CD4-positive, alpha-beta T cell treated with Interleukin-6 for 4 hours (primary cell): ENCODE measurements around the gene HDLBP.
"Not testable (repeated sequence)": the region's sequence is repeated elsewhere in the genome, so short reads cannot be mapped to it uniquely, and the experiment has no call there.

Experiments used
- DNase-seq: peaks from one replicate; pipeline ENCODE4 v3.0.0-alpha.2; 2020; ENCODE audit warnings: mixed read lengths

Gene HDLBP

GRCh38 chr2:241329669-241330615, 14.5 kb upstream of the HDLBP start:
- no peak for DNase-seq

GRCh38 chr2:241325257-241325656, 9.8 kb upstream of the HDLBP start:
- DNase-seq: no peak

- no peak for DNase-seq
These were observed 9.3 kb upstream of the HDLBP start for GRCh38 chr2:241324775-241325174.

GRCh38 chr2:241323778-241324177, 8.3 kb upstream of the HDLBP start:
- DNase-seq: no peak

- no peak for DNase-seq
These were observed 6.4 kb upstream of the HDLBP start for GRCh38 chr2:241321886-241322285.

- no peak for DNase-seq
These were observed 5.6 kb upstream of the HDLBP start for GRCh38 chr2:241321033-241321432.

GRCh38 chr2:241320394-241320793, 4.9 kb upstream of the HDLBP start:
- DNase-seq: no peak

- not testable (repeated sequence) for DNase-seq
These were observed 3.4 kb upstream of the HDLBP start for GRCh38 chr2:241318830-241319229.

GRCh38 chr2:241317391-241317790, 1.9 kb upstream of the HDLBP start:
- DNase-seq: no peak

- no peak for DNase-seq
These were observed 1.4 kb upstream of the HDLBP start for GRCh38 chr2:241316825-241317224.

- peak; percentile 79 for DNase-seq
These were observed 583 bp upstream of the HDLBP start, which contains the start of gene SEPTIN2 for GRCh38 chr2:241315879-241316631. TSS of gene SEPTIN2 (plus strand) at chr2:241315925. CDS start at chr2:241324233, 8,308 bp downstream.

- no peak for DNase-seq
These were observed 1.0 kb downstream of the HDLBP start for GRCh38 chr2:241314226-241315092.

- DNase-seq: no peak
These were observed 1.9 kb downstream of the HDLBP start for GRCh38 chr2:241313543-241314095.

GRCh38 chr2:241312082-241312481, 3.4 kb downstream of the HDLBP start:
- DNase-seq: no peak

GRCh38 chr2:241310917-241311566, 4.4 kb downstream of the HDLBP start:
- DNase-seq: no peak

GRCh38 chr2:241309684-241310117, 5.8 kb downstream of the HDLBP start:
- DNase-seq: peak; percentile 85

GRCh38 chr2:241308832-241309500, 6.5 kb downstream of the HDLBP start:
- no peak for DNase-seq

- no peak for DNase-seq
These were observed 7.2 kb downstream of the HDLBP start for GRCh38 chr2:241308267-241308666.

GRCh38 chr2:241307055-241307454, 8.4 kb downstream of the HDLBP start:
- DNase-seq: no peak

GRCh38 chr2:241304039-241304670, 11.3 kb downstream of the HDLBP start:
- no peak for DNase-seq
